Midbrain (tissue), 1 donor: ENCODE results near the gene MUC4.
"Not testable (repeated sequence)": the region's sequence is repeated elsewhere in the genome, so short reads cannot be mapped to it uniquely, and the experiment has no call there.

Source experiments
- DNase-seq: peaks from one replicate; lab custom pipeline; 2025; lab: John Stamatoyannopoulos, UW

Gene MUC4

GRCh38 chr3:195737782-195738181 lies 73.9 kb downstream of the MUC4 start:
- DNase-seq: not testable (repeated sequence)

GRCh38 chr3:195736866-195737490 lies 74.8 kb downstream of the MUC4 start:
- DNase-seq: no peak

- DNase-seq: no peak
These were observed 76.6 kb downstream of the MUC4 start for GRCh38 chr3:195735036-195735695.

GRCh38 chr3:195732940-195733339 lies 78.8 kb downstream of the MUC4 start:
- DNase-seq: no peak

GRCh38 chr3:195731356-195731905 lies 80.3 kb downstream of the MUC4 start:
- no peak for DNase-seq

DNA sequence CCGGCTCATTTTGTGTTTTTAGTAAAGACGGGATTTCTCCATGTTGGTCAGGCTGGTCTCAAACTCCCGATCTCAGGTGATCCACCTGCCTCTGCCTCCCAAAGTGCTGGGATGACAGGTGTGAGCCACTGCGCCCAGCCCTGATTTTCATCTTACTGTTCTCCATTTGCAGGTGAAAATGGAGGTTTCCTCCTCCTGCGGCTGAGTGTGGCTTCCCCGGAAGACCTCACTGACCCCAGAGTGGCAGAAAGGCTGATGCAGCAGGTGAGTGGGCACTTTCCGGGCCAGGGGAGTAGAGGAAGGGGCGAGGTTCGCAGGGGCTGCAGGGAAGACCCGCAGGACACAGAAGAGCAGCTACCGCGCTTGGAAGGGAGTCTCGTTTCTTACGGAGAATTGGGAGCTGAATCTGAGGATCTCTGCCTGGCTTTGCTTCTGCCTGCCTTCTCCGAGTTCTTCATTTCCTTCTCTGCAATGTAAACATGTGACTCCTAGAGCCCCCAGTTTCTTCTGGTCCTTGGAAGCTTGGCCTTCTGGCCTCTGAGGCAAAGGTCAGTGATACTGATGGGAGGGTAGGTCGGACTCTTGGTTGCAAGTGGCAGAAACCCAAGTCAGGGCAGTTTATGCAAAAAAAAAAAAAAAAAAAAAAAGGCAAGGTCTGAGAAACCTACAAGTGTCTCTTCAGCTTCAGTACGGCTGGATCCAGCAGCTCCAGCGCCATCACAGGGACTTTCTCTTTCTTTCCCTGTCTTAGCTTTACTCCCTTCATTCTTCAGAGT lies 82.1 kb downstream of the MUC4 start:
- DNase-seq: no peak

- not testable (repeated sequence) for DNase-seq
These were observed 82.9 kb downstream of the MUC4 start for GRCh38 chr3:195728789-195729188.

DNA sequence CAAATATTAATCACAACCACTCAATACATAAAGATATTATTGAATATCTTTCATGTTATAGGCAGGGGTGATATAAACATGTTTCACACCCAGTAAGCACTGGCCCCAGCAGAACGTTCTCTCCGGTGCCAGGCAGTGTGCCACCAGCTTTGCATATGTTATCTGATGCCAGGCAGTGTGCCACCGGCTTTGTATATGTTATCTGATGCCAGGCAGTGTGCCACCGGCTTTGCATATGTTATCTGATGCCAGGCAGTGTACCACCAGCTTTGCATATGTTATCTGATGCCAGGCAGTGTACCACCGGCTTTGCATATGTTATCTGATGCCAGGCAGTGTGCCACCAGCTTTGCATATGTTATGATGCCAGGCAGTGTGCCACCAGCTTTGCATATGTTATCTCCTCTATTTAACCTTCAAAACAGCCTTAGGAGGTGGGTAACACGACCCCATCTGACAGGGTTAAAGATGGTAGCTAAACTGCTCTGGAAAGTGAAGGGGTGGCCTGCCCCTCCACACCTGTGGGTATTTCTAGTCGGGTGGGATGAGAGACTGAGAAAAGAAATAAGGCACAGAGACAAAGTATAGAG lies 84.0 kb downstream of the MUC4 start:
- DNase-seq: no peak

GRCh38 chr3:195725916-195726740 lies 85.6 kb downstream of the MUC4 start:
- not testable (repeated sequence) for DNase-seq

- not testable (repeated sequence) for DNase-seq
These were observed 87.4 kb downstream of the MUC4 start for GRCh38 chr3:195724363-195724762.

DNA sequence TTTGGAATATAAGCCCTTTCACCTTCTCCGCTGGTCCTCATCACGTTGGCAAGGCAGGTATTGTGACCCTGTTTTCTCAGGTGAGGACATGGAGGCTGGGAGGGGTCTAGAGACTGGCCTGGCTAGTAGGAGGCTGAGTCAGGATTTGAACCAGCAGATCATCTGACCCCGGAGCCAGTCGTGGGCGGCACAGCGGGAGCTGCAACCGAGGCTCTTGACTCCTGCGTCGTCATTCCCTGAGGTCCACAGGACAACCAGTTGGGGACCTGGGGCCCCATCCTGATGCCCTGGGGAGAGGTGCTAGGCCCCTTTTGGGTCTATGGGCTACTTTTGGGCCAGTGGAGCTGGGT lies 88.8 kb downstream of the MUC4 start:
- DNase-seq: not testable (repeated sequence)

- not testable (repeated sequence) for DNase-seq
These were observed 89.4 kb downstream of the MUC4 start for GRCh38 chr3:195722139-195722995.

- not testable (repeated sequence) for DNase-seq
These were observed 90.8 kb downstream of the MUC4 start, which contains the start of gene MUC20 for GRCh38 chr3:195720831-195721506. TSS of gene MUC20 (plus strand) at chr3:195720978. CDS start at chr3:195721008, 30 bp downstream.

DNA sequence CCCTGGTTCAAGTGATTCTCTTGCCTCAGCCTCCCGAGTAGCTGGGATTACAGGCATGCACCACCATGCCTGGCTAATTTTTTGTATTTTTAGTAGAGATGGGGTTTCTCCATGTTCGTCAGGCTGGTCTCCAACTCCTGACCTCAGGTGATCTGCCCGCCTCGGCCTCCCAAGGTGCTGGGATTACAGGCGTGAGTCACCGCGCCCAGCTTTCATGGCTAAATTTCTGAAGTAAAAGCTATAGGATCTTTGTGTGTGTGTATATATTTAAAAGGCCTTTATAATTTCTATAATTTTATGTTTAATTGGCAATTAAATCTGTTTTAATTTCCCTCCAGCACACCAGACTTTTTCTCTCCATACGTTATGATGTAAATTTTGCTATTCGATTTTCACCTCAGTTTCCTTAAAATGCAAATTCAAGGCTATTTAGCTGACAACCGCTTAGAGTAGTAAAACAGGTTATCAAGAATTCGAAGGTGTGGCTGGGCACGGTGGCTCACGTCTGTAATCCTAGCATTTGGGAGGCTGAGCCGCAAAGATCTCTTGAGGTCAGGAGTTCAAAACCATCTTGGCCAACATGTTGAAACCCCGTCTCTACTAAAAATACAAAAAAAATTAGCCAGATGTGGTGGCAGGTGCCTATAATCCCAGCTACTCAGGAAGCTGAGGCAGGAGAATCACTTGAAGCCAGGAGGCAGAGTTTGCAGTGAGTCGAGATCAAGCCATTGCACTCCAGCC lies 92.0 kb downstream of the MUC4 start:
- not testable (repeated sequence) for DNase-seq

DNA sequence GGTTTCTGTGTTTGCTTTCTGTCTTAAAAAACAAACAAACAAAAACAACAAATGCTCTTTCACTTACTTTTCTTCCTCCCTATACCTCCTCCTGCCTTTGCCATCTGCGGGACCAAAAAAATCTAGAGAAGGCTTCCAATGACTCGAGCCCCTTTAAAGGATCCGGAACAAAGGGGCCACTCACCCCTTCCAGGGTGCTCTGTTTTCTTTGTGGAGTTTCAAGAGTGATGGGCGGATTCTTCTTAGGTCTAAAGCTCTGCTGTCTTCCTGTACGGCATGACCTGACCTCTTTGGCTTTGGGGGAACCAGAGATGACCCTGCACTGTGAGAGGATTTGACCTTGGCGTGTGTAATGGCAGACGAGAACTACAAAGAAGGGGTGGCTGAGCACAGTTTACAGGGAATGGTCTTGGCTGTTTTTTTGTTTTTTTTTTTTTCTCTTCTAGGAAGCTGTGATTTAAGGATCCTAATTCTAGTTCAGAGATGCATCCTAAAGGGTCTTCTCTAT lies 93.2 kb downstream of the MUC4 start:
- no peak for DNase-seq

DNA sequence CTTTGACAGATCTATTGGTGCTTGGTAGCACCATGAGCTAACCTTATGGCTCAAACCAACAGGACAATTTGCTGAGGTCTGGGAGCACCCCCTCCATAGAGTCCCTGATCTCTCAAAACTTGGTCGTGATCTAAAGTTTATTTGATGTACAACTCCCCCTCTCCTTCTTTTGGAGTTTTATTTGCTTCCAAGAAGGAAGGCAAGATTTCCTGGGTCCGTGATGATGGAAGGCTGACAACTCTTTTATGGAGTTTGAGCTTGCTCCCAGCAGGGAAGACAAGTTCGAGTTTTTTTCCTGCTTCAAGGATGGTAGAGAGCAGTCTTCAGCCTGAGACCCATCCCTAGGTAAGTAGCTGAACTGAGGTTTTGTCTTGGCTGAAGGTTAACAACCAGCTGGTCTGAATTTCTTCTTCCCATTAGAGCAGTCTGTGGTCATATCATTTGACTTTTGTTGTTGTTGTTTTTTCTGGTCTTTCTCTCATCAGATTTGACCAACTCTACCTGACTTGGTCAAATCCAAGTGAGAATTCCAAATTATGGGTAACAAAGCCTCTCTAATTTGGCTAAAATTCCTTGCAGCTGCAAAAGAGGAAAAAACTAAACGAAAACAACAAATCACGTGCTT lies 93.8 kb downstream of the MUC4 start:
- DNase-seq: no peak

GRCh38 chr3:195717416-195717815 lies 94.3 kb downstream of the MUC4 start:
- DNase-seq: no peak

- no peak for DNase-seq
These were observed 96.0 kb downstream of the MUC4 start for GRCh38 chr3:195715583-195716266.
